T-helper 1 cell treated with Interleukin-12 subunit alpha and Interleukin-12 subunit beta and Interleukin-4 antibody, amounts not matched to agents 30 μg/mL and 1 μg/mL, for 36 hours (primary cell): Measurements from ENCODE around the gene KANSL2.

Experiments
- H3K27ac Mint-ChIP-seq: one replicate; pipeline ENCODE4 v1.8.0; 2021; ENCODE audit warnings: mild to moderate bottlenecking, mixed read lengths
- H3K27me3 Mint-ChIP-seq: one replicate; pipeline ENCODE4 v1.8.0; 2021; ENCODE audit warnings: low read depth, mixed read lengths
- H3K36me3 Mint-ChIP-seq: one replicate; pipeline ENCODE4 v1.8.0; 2021; ENCODE audit warnings: low read depth, mixed read lengths
- H3K4me1 Mint-ChIP-seq: one replicate; pipeline ENCODE4 v1.8.0; 2021; ENCODE audit warnings: low read depth, mixed read lengths
- H3K4me3 Mint-ChIP-seq: one replicate; pipeline ENCODE4 v1.8.0; 2021; ENCODE audit warnings: mild to moderate bottlenecking, moderate library complexity, mixed read lengths
- H3K9me3 Mint-ChIP-seq: one replicate; pipeline ENCODE4 v1.8.0; 2021; ENCODE audit warnings: mixed read lengths

KANSL2 gene

DNA sequence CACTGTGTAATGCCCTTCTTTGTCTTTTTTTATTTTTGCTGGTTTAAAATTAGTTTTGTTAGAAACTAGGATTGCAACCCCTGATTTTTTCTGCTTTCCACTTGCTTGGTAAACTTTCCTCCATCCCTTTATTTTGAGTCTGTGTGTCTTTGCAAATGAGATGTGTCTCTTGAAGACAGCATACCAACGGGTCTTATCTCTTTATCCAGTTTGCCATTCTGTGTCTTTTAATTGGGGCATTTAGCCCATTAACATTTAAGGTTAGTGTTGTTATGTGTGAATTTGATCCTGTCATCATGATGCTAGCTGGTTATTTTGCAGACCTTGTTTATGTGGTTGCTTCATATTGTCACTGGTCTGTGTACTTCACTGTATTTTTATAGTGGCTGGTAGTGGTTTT is 68.7 kb downstream of the KANSL2 start:
- Mint-ChIP-seq H3K4me1 (no peaks in the 10 kb centered on the region), H3K27ac (no peak overlapping the region), H3K9me3 (peaks cover 8% of the 10 kb centered on the region), H3K36me3 (no peaks in the 10 kb centered on the region), H3K27me3 (peaks cover 35% of the 10 kb centered on the region), H3K4me3 (no peak overlapping the region)
